ENCODE results near the gene NINL. TPM values are rescaled to one million over a fixed set of nuclear protein-coding genes. Genes with fewer than 3 reads are reported as not detected.
"Not testable (repeated sequence)": the region's sequence is repeated elsewhere in the genome, so short reads cannot be mapped to it uniquely, and the experiment has no call there.

NINL gene
- total RNA-seq, 1 experiment from 2014 or later = 1.2 TPM

- H3K4me1 Mint-ChIP-seq (ENCODE audit: insufficient read depth, unreplicated experiment) = peaks cover 1% of the 10 kb centered on the region
- intact Hi-C loops (cut with micrococcal nuclease) = no loop called here
- ChIA-PET POLR2A (interaction anchor here (0.5 kb wide), 1 partner anchor 459 kb away, joined by 3 read pairs; no protein-coding TSS in a partner anchor), CTCF (interaction anchor here (0.6 to 3.1 kb wide), 2 partner anchors 11 to 156 kb away, joined by 4 to 38 read pairs; no protein-coding TSS in a partner anchor)
- no peaks in the 10 kb centered on the region for H3K36me3 Mint-ChIP-seq (ENCODE audit: insufficient read depth, unreplicated experiment)
- TF ChIP-seq CTCF (IDR thresholded peaks at IDR 0.05; ENCODE audit: unreplicated experiment) = no peak
- no peak for DNase-seq (ENCODE audit: unreplicated experiment)
- H3K4me3 Mint-ChIP-seq (ENCODE audit: unreplicated experiment) = no peak overlapping the region
- no peaks in the 10 kb centered on the region for H3K9me3 Mint-ChIP-seq (ENCODE audit: unreplicated experiment)
- no peaks in the 10 kb centered on the region for H3K27me3 Mint-ChIP-seq (ENCODE audit: insufficient read depth, unreplicated experiment)
- peak overlapping the region; percentile 59 for H3K27ac Mint-ChIP-seq (ENCODE audit: low read depth, unreplicated experiment)
- BruUV-seq (replicated peaks) = no TSS peak
These were observed 33.7 kb downstream of the NINL start for GRCh38 chr20:25551413-25552215.

- BruUV-seq (replicated peaks); DNase-seq (ENCODE audit: unreplicated experiment); intact Hi-C loops (cut with micrococcal nuclease); H3K4me3 Mint-ChIP-seq (ENCODE audit: unreplicated experiment); H3K36me3 Mint-ChIP-seq (ENCODE audit: insufficient read depth, unreplicated experiment); POLR2A ChIA-PET; CTCF ChIA-PET; H3K9me3 Mint-ChIP-seq (ENCODE audit: unreplicated experiment); H3K27me3 Mint-ChIP-seq (ENCODE audit: insufficient read depth, unreplicated experiment); H3K4me1 Mint-ChIP-seq (ENCODE audit: insufficient read depth, unreplicated experiment): not testable (repeated sequence)
- peak overlapping the region; percentile 59 for H3K27ac Mint-ChIP-seq (ENCODE audit: low read depth, unreplicated experiment)
These were observed 34.5 kb downstream of the NINL start for GRCh38 chr20:25550645-25551337.

GRCh38 chr20:25549843-25550477 lies 35.4 kb downstream of the NINL start:
- Mint-ChIP-seq H3K27ac (ENCODE audit: low read depth, unreplicated experiment) (no peak overlapping the region), H3K9me3 (ENCODE audit: unreplicated experiment) (no peaks in the 10 kb centered on the region), H3K27me3 (ENCODE audit: insufficient read depth, unreplicated experiment) (no peaks in the 10 kb centered on the region), H3K4me3 (ENCODE audit: unreplicated experiment) (no peak overlapping the region), H3K4me1 (ENCODE audit: insufficient read depth, unreplicated experiment) (no peaks in the 10 kb centered on the region), H3K36me3 (ENCODE audit: insufficient read depth, unreplicated experiment) (no peaks in the 10 kb centered on the region)
- intact Hi-C loops (cut with micrococcal nuclease) = no loop called here
- no peak for TF ChIP-seq CTCF (IDR thresholded peaks at IDR 0.05; ENCODE audit: unreplicated experiment)
- no TSS peak for BruUV-seq (replicated peaks)
- ChIA-PET CTCF (interaction anchor here (0.5 to 2.8 kb wide), 4 partner anchors 10 to 605 kb away, joined by 3 to 17 read pairs (median 3); no protein-coding TSS in a partner anchor), POLR2A (no interaction called here)
- no peak for DNase-seq (ENCODE audit: unreplicated experiment)

- ChIA-PET POLR2A (no interaction called here), CTCF (interaction anchor here (0.5 to 2.8 kb wide), 4 partner anchors 10 to 605 kb away, joined by 3 to 17 read pairs (median 4); no protein-coding TSS in a partner anchor)
- intact Hi-C loops (cut with micrococcal nuclease) = no loop called here
- no peaks in the 10 kb centered on the region for H3K9me3 Mint-ChIP-seq (ENCODE audit: unreplicated experiment)
- DNase-seq (ENCODE audit: unreplicated experiment) = no peak
- H3K27ac Mint-ChIP-seq (ENCODE audit: low read depth, unreplicated experiment) = no peak overlapping the region
- TF ChIP-seq CTCF (IDR thresholded peaks at IDR 0.05; ENCODE audit: unreplicated experiment) = no peak
- no peaks in the 10 kb centered on the region for H3K36me3 Mint-ChIP-seq (ENCODE audit: insufficient read depth, unreplicated experiment)
- BruUV-seq (replicated peaks) = no TSS peak
- H3K27me3 Mint-ChIP-seq (ENCODE audit: insufficient read depth, unreplicated experiment) = no peaks in the 10 kb centered on the region
- H3K4me1 Mint-ChIP-seq (ENCODE audit: insufficient read depth, unreplicated experiment) = no peaks in the 10 kb centered on the region
- no peak overlapping the region for H3K4me3 Mint-ChIP-seq (ENCODE audit: unreplicated experiment)
These were observed 36.1 kb downstream of the NINL start for GRCh38 chr20:25549172-25549773.
